Skin of body (tissue), 3 donors: Measurements from ENCODE around the gene TRIM46. TPM values are rescaled to one million over a fixed set of nuclear protein-coding genes. Genes with fewer than 3 reads are reported as not detected.
"Not testable (repeated sequence)": the region's sequence is repeated elsewhere in the genome, so short reads cannot be mapped to it uniquely, and the experiment has no call there.

Source experiments
- DNase-seq: peaks from one replicate; lab custom pipeline; 2025; lab: John Stamatoyannopoulos, UW
- small RNA-seq: library from RNA; depleted of rRNA; stranded (forward); fragments of <200 nt; gene quantifications from one replicate; pipeline ENCODE3, GENCODE V24; 2014; ENCODE audit warnings: low replicate concordance
- total RNA-seq: library from RNA; depleted of rRNA; stranded (reverse); fragments of >200 nt; gene quantifications from one replicate; pipeline ENCODE4 v1.2.3, GENCODE V29; 2014

The TRIM46 gene
- total RNA-seq, 1 donor from 2014 or later, result 0.20 TPM

DNA sequence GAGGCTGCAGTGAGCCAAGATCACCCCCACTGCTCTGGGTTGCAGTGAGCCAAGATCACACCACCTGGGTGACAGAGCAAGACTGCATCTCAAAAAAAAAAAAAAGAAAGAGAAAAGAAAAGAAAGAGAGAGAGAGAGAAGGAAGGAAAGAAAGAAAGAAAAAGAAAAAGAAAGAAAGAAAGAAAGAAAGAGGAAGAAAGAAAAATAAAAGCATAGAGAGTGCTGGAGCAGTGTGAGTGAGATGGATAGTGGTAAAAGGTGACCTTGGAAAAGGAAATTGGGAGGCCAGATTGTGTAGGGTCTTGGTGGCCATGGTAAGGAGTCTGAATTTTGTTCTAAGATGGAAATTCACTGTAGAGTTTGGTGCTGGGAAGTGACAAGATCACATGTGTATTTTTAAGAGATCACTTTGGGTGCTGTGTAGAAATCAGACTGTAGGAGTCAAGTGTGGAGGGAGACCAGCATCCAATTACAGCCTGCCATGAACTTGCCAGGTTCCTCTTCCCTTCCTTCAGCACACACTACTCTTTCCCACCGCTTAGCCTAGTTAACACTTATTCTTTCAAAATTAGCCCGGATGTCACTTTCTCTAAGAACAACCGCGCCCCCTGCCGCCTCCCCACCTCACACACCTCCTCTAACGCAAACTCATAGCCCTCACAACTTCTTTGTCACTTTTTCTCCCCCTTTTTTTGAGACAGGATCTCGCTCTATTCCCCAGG is 52.7 kb downstream of the TRIM46 start:
- DNase-seq, result peak; percentile 71

DNA sequence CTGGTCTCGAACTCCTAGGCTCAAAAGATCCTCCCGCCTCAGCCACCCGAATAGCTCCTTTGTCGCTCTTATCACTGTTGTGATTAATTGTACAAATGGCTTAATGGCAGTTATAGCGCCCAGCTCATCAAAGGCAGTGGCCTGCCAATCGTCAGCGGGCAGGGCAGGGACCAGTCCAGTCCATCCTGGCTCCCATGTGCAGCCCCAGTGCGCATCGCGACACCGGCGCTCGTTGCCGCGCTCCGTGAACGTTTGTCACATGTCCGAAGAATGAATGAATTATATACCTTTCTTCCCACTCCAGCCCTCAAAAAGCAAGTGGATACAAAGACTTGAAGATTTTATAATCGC is 53.2 kb downstream of the TRIM46 start:
- peak; percentile 71 for DNase-seq

DNA sequence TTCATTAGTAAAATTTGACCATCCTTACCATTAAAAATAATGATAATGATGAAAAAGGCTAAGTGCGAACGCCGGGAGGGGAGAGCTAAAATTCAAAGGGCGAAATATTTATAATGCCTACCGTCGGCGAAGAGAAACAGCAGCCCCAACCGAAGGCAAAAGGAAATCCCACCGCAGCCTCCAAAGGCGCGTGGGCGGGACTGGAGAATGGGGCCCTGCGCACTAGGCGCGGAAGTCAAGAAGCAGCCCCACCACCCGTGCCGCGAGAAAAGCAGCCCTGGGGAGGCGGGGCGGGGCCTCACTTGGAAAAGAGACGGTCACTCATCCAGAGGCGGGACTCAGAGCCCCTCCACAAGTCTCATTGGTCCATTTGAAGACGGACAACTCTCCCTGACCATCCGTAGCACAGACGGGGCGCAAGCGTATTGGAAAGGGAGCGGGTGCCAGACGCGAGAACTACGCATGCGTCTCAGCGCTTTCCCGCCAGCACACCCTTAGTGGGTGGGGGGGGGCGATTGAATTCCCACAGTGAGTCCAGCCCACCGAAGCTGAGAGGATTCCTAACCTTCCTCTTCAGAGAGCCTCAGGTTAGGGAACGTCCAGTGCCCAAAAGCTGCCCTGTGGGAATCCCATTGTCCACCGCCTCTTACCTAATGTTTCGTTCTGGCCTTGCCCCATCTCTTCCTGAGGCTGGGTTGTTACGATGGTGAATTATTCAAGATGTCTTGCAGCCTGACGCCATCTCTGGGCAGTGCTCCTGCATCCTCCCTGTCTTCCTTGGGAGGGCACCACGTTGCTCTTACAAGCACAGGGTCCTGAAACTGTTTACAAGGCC is 53.8 kb downstream of the TRIM46 start:
- DNase-seq, result peak; percentile 99

DNA sequence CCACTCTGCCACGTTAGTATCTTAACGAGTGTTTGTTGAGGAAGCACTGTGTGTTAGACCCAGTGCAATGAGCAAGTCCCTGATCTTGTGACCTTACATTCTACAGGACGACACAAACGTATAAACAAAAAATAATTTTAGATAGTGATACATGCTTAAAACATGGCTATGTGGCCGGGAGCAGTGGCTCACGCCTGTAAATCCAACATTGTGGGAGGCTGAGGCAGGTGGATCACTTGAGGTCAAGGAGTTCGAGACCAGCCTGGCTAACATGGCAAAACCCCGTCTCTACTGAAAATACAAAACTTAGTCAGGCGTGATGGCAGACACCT is 54.4 kb downstream of the TRIM46 start:
- no peak for DNase-seq

DNA sequence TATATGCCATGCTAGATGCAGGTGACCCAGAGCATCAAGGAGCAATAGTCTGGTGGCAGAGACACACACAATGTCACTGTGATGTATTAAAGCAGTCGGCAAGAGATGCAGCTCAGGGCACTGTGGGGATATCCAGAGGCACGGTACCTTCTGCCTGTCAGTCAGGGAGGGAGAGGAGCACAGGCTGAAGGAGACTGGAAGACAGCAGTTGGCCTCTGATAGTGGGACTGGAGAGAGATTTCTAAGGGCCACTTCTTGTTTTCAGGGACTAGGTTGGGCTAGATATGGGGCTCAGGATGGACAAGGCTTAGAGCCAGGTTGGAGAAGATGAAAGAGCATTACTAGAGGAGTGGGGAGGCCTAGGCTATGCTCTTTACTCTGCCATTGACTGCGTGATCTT is 57.7 kb downstream of the TRIM46 start:
- DNase-seq, result not testable (repeated sequence)

DNA sequence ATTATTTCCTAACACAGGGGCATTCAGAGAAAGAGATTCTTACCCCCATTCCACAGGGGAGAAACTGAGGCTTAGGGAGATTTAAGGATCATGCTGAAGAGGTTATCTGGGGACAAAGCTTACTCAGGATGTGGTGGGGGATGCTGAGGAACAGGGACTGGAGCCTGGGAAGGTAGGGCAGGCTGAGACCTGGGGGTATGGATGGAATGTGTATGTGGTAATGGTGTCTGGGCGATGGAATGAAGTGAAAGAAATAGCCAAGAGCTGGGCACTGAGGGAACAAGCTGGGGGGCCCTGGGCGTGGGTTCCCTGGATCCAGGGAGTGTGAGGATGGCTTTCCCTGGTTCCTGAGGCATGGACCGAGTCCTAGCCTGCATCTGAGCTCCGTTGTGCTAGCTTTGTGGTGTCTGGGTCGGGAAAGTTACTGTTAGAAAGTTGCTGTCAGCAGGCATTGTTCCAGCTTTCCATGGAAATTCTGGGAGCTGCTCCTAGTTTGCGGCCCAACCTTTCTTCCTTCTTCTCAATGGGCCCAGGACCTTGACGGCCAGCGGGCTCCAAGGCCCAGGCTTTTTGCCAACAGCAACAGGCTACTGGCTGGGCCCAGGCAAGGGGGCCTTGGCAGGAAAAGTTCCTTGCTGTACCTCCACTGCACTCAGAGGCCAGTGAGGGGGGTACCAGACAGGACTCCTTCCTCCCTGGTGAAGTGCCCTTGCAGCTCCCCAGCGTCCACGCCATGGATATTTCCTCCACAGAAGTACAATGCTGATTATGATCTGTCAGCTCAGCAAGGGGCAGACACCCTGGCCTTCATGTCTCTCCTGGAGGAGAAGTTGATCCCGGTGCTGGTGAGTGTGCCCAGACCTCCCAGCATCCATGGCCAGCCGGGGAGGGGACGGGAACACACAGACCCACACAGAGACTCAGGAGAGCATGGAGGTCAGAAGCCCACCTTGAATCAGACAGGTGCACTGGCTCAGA is 58.6 kb downstream of the TRIM46 start:
- DNase-seq, result peak; percentile 57

DNA sequence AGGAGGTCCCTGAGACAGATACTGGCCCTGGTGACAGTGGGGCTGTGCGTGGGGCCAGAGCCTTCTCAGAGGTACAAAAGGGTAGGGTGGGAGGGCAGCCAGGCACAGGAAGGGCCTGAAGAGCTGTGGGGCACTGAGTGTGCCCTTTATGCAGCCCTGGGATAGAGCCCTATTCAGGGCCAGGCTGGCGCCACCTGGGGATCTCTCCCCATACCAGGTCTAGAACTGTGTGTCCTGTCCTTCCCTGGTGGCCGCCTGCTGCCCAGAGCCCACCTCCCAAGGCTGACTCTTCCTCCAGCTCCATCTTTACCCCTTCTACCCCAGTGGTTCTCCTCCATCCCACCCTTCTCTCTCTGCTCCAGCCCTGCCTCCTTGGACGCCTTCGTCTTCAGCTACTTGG is 59.9 kb downstream of the TRIM46 start:
- not testable (repeated sequence) for DNase-seq

Small RNA genes lying within 50 kb of the gene (small RNA-seq; reads per million reads assigned to genes)
- not detected for gene HMGN2P18

Other genes with a start within 250 kb of the TRIM46 start
- gene PMVK, start 237.1 kb upstream of the TRIM46 start, total RNA-seq, result 18.9 TPM
- gene PBXIP1, start 217.8 kb upstream of the TRIM46 start, total RNA-seq, result 61.8 TPM
- 14.6 TPM for gene PYGO2, start 212.1 kb upstream of the TRIM46 start, total RNA-seq
- gene SHC1, start 203.1 kb upstream of the TRIM46 start, total RNA-seq, result 42.9 TPM
- 43.1 TPM for gene CKS1B, start 199.2 kb upstream of the TRIM46 start, total RNA-seq
- 13.2 TPM for gene FLAD1, start 190.5 kb upstream of the TRIM46 start, total RNA-seq
- not detected for gene LENEP, start 180.3 kb upstream of the TRIM46 start, total RNA-seq
- gene ZBTB7B, start 171.0 kb upstream of the TRIM46 start, total RNA-seq, result 25.5 TPM
- 0.49 TPM for gene DCST2, start 140.1 kb upstream of the TRIM46 start, total RNA-seq
- gene DCST1, start 140.0 kb upstream of the TRIM46 start, total RNA-seq, result 0.10 TPM
- 46.0 TPM for gene ADAM15, start 122.5 kb upstream of the TRIM46 start, total RNA-seq
- 9.0 TPM for gene EFNA4, start 110.1 kb upstream of the TRIM46 start, total RNA-seq
- gene EFNA3, start 95.0 kb upstream of the TRIM46 start, total RNA-seq, result 10.9 TPM
- gene EFNA1, start 46.0 kb upstream of the TRIM46 start, total RNA-seq, result 45.1 TPM
- gene SLC50A1, start 38.0 kb upstream of the TRIM46 start, total RNA-seq, result 18.5 TPM
- gene DPM3, start 33.3 kb upstream of the TRIM46 start, total RNA-seq, result 10.0 TPM
- 67.5 TPM for gene KRTCAP2, start 545 bp upstream of the TRIM46 start, total RNA-seq
- gene THBS3, start 34.0 kb downstream of the TRIM46 start, total RNA-seq, result 32.5 TPM
- 19.1 TPM for gene MTX1, start 34.8 kb downstream of the TRIM46 start, total RNA-seq
- gene ENTREP3, start 81.6 kb downstream of the TRIM46 start, total RNA-seq, result 4.5 TPM
- gene SCAMP3, start 88.5 kb downstream of the TRIM46 start, total RNA-seq, result 23.7 TPM
- 28.8 TPM for gene CLK2, start 99.7 kb downstream of the TRIM46 start, total RNA-seq
- gene HCN3, start 103.6 kb downstream of the TRIM46 start, total RNA-seq, result 1.7 TPM
- 0.20 TPM for gene PKLR, start 127.6 kb downstream of the TRIM46 start, total RNA-seq
- gene FDPS, start 135.0 kb downstream of the TRIM46 start, total RNA-seq, result 139 TPM
- 15.0 TPM for gene RUSC1, start 147.0 kb downstream of the TRIM46 start, total RNA-seq